Tibial nerve (tissue), 4 donors: ENCODE results near the gene CWC15. TPM values are rescaled to one million over a fixed set of nuclear protein-coding genes. Genes with fewer than 3 reads are reported as not detected.

Experiments
- DNase-seq, 2 donors: peaks; one replicate each; pipeline ENCODE4 v3.0.0-alpha.2; 2019; ENCODE audit warnings: low spot score in 2 of 2
- H3K27ac ChIP-seq, 4 donors: fragments of 200-600 bp; sonication (generic) in 3 of 4; one replicate each; pipeline ENCODE4 v1.5.1; 2017 to 2019; ENCODE audit warnings: mild to moderate bottlenecking in 1 of 4
- H3K27me3 ChIP-seq, 2 donors: fragments of 200-600 bp; sonication (generic) in 1 of 2; one replicate each; pipeline versions ENCODE4 v1.5.1 to v1.6.0; 2017 to 2019
- H3K36me3 ChIP-seq, 3 donors: fragments of 200-600 bp; sonication (generic); one replicate each; pipeline ENCODE4 v1.5.1; 2018 to 2019
- H3K4me1 ChIP-seq, 4 donors: fragments of 200-600 bp; sonication (generic) in 3 of 4; one replicate each; pipeline ENCODE4 v1.5.1; 2017 to 2019
- H3K4me3 ChIP-seq, 4 donors: fragments of 200-600 bp; sonication (generic) in 3 of 4; one replicate each; pipeline ENCODE4 v1.5.1; 2017 to 2019; ENCODE audit warnings: mild to moderate bottlenecking in 1 of 4, moderate library complexity in 1 of 4
- H3K9me3 ChIP-seq, 4 donors: fragments of 200-600 bp; sonication (generic) in 3 of 4; one replicate each; pipeline ENCODE4 v1.5.1; 2017 to 2019
- CTCF ChIP-seq, 5 experiments: fragments of 200-600 bp in 3 of 5; fragments of 450-650 bp in 2 of 5; sonication (generic) in 3 of 5; IDR thresholded peaks; one replicate each; pipeline ENCODE4 v1.5.1; 2016 to 2019; ENCODE audit warnings: antibody characterized with exemption in 5 of 5, mild to moderate bottlenecking in 3 of 5, moderate library complexity in 2 of 5
- EP300 ChIP-seq, 2 donors: sonication (generic); formaldehyde crosslinking; IDR thresholded peaks; one replicate each; pipeline ENCODE4 v1.6.1; 2017; ENCODE audit warnings: antibody characterized with exemption in 2 of 2, mild to moderate bottlenecking in 1 of 2
- POLR2A ChIP-seq, 2 donors: fragments of 450-650 bp; IDR thresholded peaks; one replicate each; pipeline ENCODE4 v1.6.1; 2017; ENCODE audit warnings: antibody characterized with exemption in 2 of 2, mild to moderate bottlenecking in 2 of 2, moderate library complexity in 2 of 2
- WGBS, 2 donors: methylation state at CpG; one replicate each; pipeline ENCODE4 v1.1.5; 2018; 5-methylcytosine and 5-hydroxymethylcytosine counted together
- total RNA-seq, 4 donors: library from RNA; depleted of rRNA; stranded (reverse); fragments of >200 nt; gene quantifications; one replicate each; pipeline ENCODE4 v1.1.0, GENCODE V29; 2016

The CWC15 gene
- total RNA-seq, 4 donors from 2014 or later, result 29.6 to 54.0 (median 37.9) TPM

- DNase-seq, result no peak
- Histone ChIP-seq H3K36me3 (no peaks in the 10 kb centered on the region), H3K27ac (peak overlapping the region; percentile 19 to 79 (median 52)), H3K4me1 (peaks cover 0 to 41% (median 23%) of the 10 kb centered on the region in 4 donors), H3K9me3 (no peaks in the 10 kb centered on the region), H3K27me3 (no peaks in the 10 kb centered on the region), H3K4me3 (no peak overlapping the region)
- no peak for TF ChIP-seq POLR2A (IDR thresholded peaks at IDR 0.05)
Observed at GRCh38 chr11:94926271-94926625, 47.1 kb downstream of the CWC15 start.

GRCh38 chr11:94925422-94926270 lies 47.7 kb downstream of the CWC15 start:
- Histone ChIP-seq H3K27ac (peak overlapping the region in 3 of 4 donors; percentile 28 to 79 (median 77)), H3K4me1 (peaks cover 0 to 41% (median 23%) of the 10 kb centered on the region in 4 donors), H3K9me3 (no peaks in the 10 kb centered on the region), H3K27me3 (no peaks in the 10 kb centered on the region), H3K36me3 (no peaks in the 10 kb centered on the region), H3K4me3 (no peak overlapping the region)
- no peak for TF ChIP-seq EP300 (IDR thresholded peaks at IDR 0.05)
- TF ChIP-seq POLR2A (IDR thresholded peaks at IDR 0.05), result no peak
- no peak for TF ChIP-seq CTCF (IDR thresholded peaks at IDR 0.05)
- DNase-seq, result no peak
- 61 to 67% methylated on average over 7 of the region's 7 CpGs for WGBS, 2 donors

- Histone ChIP-seq H3K27me3 (no peaks in the 10 kb centered on the region), H3K4me1 (peaks cover 0 to 41% (median 23%) of the 10 kb centered on the region in 4 donors), H3K4me3 (no peak overlapping the region), H3K9me3 (no peaks in the 10 kb centered on the region), H3K36me3 (no peaks in the 10 kb centered on the region), H3K27ac (peak overlapping the region in 1 of 4 donors; percentile 30)
- 52 to 66% methylated on average over 5 of the region's 5 CpGs for WGBS, 2 donors
- DNase-seq, result no peak
- no peak for TF ChIP-seq POLR2A (IDR thresholded peaks at IDR 0.05)
- no peak for TF ChIP-seq CTCF (IDR thresholded peaks at IDR 0.05)
- TF ChIP-seq EP300 (IDR thresholded peaks at IDR 0.05), result no peak
Observed at GRCh38 chr11:94924612-94925011, 48.7 kb downstream of the CWC15 start.

GRCh38 chr11:94924171-94924572 lies 49.2 kb downstream of the CWC15 start:
- no peak overlapping the region for H3K4me3 ChIP-seq
- WGBS, 2 donors, result 54 to 58% methylated on average over 6 of the region's 6 CpGs
- H3K27me3 ChIP-seq, result no peaks in the 10 kb centered on the region
- TF ChIP-seq POLR2A (IDR thresholded peaks at IDR 0.05) (no peak), EP300 (IDR thresholded peaks at IDR 0.05) (no peak), CTCF (IDR thresholded peaks at IDR 0.05) (no peak)
- peaks cover 0 to 41% (median 23%) of the 10 kb centered on the region in 4 donors for H3K4me1 ChIP-seq
- no peaks in the 10 kb centered on the region for H3K9me3 ChIP-seq
- no peak for DNase-seq
- no peaks in the 10 kb centered on the region for H3K36me3 ChIP-seq
- no peak overlapping the region for H3K27ac ChIP-seq

GRCh38 chr11:94923004-94923334 lies 50.4 kb downstream of the CWC15 start:
- WGBS, 2 donors, result 100% methylated on average over 2 of the region's 2 CpGs
- no peak for TF ChIP-seq CTCF (IDR thresholded peaks at IDR 0.05)
- TF ChIP-seq EP300 (IDR thresholded peaks at IDR 0.05), result no peak
- no peak for TF ChIP-seq POLR2A (IDR thresholded peaks at IDR 0.05)
- no peaks in the 10 kb centered on the region for H3K9me3 ChIP-seq
- peaks cover 0 to 32% (median 20%) of the 10 kb centered on the region in 4 donors for H3K4me1 ChIP-seq
- no peak overlapping the region for H3K27ac ChIP-seq
- H3K36me3 ChIP-seq, result no peaks in the 10 kb centered on the region
- no peak overlapping the region for H3K4me3 ChIP-seq
- H3K27me3 ChIP-seq, result no peaks in the 10 kb centered on the region
- no peak for DNase-seq
